ENCODE results near the gene IPO7. TPM values are rescaled to one million over a fixed set of nuclear protein-coding genes. Genes with fewer than 3 reads are reported as not detected.

The IPO7 gene
- total and polyA plus RNA-seq, 2 donors (not counting 3 experiments of a cell fraction or from before 2014, with no cell fraction given) = 32.9 to 170 TPM

DNA sequence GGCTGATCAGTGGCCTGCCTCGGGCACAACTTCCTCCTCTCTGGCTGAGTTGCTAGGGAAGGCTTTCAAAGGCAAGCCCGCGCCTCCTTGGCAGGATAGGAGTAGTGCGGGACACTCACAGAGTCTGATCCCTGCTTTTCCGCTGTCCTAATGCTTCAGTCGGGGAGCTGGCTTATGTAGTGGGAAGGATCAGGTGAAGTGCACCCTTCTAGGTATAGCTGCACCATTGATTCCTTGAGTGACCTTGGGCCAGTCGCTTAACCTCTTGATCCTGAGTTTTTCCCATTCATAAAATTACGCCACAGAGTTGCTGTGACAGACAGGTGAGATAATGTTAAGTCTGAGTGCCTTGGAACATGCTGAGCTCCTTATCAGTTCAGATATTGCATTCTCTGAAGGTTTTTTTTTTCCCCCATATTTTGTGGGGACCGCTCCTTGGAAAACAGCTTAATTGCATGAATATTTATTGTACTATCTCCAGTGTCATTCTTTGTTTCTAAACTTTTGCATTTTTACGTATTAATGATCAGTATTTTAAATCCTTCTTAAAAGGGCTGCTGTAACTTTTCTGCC lies 961 bp downstream of the IPO7 start:
- ChIA-PET CTCF (interaction anchor here (0.7 to 3.4 kb wide), 22 partner anchors 10 to 220 kb away, joined by 3 to 20 read pairs (median 4); partner anchors contain the start of genes DENND5A and TMEM41B), POLR2A (interaction anchor here (0.5 to 1.5 kb wide), 4 partner anchors 21 to 75 kb away, joined by 3 to 6 read pairs (median 3); partner anchors contain the start of genes TMEM41B and ZNF143)
- Histone ChIP-seq H3K4me3 (replicated peaks in 1 of 3; ENCODE audit: insufficient read depth in 1 of 3, low read depth in 1 of 3, low read length in 3 of 3) (peak overlapping the region; percentile 65 to 90 (median 68)), H3K4me1 (ENCODE audit: control insufficient read depth, extremely low read depth, insufficient read depth, low read length) (peaks cover 18% of the 10 kb centered on the region), H3K9me1 (replicated peaks; ENCODE audit: control insufficient read depth, extremely low read depth, insufficient read depth, low read length) (no peaks in the 10 kb centered on the region), H3K36me3 (ENCODE audit: control insufficient read depth in 2 of 2, extremely low read depth in 1 of 2, insufficient read depth in 2 of 2, low read length in 2 of 2) (peaks cover 2% of the 10 kb centered on the region in 2 experiments), H4K20me1 (replicated peaks; ENCODE audit: control insufficient read depth, extremely low read depth, insufficient read depth, low read length) (peaks cover 20% of the 10 kb centered on the region), H3K4me2 (ENCODE audit: insufficient read depth, low read length) (peak overlapping the region; percentile 90), H3K9ac (replicated peaks; ENCODE audit: extremely low read depth, insufficient read depth, low read length) (peak overlapping the region; percentile 93), H2AFZ (ENCODE audit: low read depth, low read length) (no peak overlapping the region), H3K9me3 (replicated peaks; ENCODE audit: control insufficient read depth, insufficient read depth, low read length) (no peaks in the 10 kb centered on the region), H3K27ac (ENCODE audit: insufficient read depth, low read depth, low read length) (peak overlapping the region; percentile 76), H3K27me3 (ENCODE audit: control insufficient read depth in 2 of 2, insufficient read depth in 2 of 2, low read length in 2 of 2) (no peaks in the 10 kb centered on the region), H3K79me2 (ENCODE audit: control insufficient read depth, insufficient read depth, low read length) (peaks cover 59% of the 10 kb centered on the region)
- FAIRE-seq (no peak), DNase-seq (ENCODE audit: low read depth, low spot score) (no peak)
- intact Hi-C loops (cut with micrococcal nuclease) (loop anchor here (1.0 to 10.0 kb wide), 5 partner anchors 71 to 371 kb away; partner anchors contain the start of genes DENND5A, TMEM41B and ZNF143), dilution Hi-C loops (cut with MboI; ENCODE audit: extremely low pct_ligation_motif_present, low sequenced_read_pairs) (no loop called here)
- no TSS peak for BruUV-seq (replicated peaks)
- no peak for TF ChIP-seq JUN (IDR thresholded peaks at IDR 0.05; ENCODE audit: borderline replicate concordance, insufficient read depth, insufficient read length, low read depth)
- no peak for TF ChIP-seq GATA2 (IDR thresholded peaks at IDR 0.05; ENCODE audit: insufficient read depth, insufficient read length, low read depth, low read length)
- no peak for TF ChIP-seq EZH2 (IDR thresholded peaks at IDR 0.05; ENCODE audit: borderline replicate concordance, low read depth, low read length, severe bottlenecking)
- TF ChIP-seq, protein P1, sequence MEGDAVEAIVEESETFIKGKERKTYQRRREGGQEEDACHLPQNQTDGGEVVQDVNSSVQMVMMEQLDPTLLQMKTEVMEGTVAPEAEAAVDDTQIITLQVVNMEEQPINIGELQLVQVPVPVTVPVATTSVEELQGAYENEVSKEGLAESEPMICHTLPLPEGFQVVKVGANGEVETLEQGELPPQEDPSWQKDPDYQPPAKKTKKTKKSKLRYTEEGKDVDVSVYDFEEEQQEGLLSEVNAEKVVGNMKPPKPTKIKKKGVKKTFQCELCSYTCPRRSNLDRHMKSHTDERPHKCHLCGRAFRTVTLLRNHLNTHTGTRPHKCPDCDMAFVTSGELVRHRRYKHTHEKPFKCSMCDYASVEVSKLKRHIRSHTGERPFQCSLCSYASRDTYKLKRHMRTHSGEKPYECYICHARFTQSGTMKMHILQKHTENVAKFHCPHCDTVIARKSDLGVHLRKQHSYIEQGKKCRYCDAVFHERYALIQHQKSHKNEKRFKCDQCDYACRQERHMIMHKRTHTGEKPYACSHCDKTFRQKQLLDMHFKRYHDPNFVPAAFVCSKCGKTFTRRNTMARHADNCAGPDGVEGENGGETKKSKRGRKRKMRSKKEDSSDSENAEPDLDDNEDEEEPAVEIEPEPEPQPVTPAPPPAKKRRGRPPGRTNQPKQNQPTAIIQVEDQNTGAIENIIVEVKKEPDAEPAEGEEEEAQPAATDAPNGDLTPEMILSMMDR (IDR thresholded peaks at IDR 0.05; ENCODE audit: extremely low read depth in 1 of 2, insufficient read depth in 1 of 2, low read depth in 1 of 2, low read length in 2 of 2) = no peak
- TF ChIP-seq MYC (IDR thresholded peaks at IDR 0.05; ENCODE audit: low read depth, low read length) = no peak
- TF ChIP-seq, protein P2, sequence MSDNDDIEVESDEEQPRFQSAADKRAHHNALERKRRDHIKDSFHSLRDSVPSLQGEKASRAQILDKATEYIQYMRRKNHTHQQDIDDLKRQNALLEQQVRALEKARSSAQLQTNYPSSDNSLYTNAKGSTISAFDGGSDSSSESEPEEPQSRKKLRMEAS (IDR thresholded peaks at IDR 0.05; ENCODE audit: insufficient read depth, insufficient read length) = no peak
- no peak for TF ChIP-seq POLR2A (IDR thresholded peaks at IDR 0.05; ENCODE audit: low read depth, low read length)
- TF ChIP-seq FOS (IDR thresholded peaks at IDR 0.05; ENCODE audit: borderline replicate concordance, insufficient read depth, low read length) = no peak
- TF ChIP-seq POLR2AphosphoS5 (IDR thresholded peaks at IDR 0.05; ENCODE audit: insufficient read depth, low read depth, low read length) = no peak
